ENCODE results near the gene TBX2.
A peak's percentile ranks its signal among the peaks of the same experiment; 100 is the strongest.

TBX2 gene

DNA sequence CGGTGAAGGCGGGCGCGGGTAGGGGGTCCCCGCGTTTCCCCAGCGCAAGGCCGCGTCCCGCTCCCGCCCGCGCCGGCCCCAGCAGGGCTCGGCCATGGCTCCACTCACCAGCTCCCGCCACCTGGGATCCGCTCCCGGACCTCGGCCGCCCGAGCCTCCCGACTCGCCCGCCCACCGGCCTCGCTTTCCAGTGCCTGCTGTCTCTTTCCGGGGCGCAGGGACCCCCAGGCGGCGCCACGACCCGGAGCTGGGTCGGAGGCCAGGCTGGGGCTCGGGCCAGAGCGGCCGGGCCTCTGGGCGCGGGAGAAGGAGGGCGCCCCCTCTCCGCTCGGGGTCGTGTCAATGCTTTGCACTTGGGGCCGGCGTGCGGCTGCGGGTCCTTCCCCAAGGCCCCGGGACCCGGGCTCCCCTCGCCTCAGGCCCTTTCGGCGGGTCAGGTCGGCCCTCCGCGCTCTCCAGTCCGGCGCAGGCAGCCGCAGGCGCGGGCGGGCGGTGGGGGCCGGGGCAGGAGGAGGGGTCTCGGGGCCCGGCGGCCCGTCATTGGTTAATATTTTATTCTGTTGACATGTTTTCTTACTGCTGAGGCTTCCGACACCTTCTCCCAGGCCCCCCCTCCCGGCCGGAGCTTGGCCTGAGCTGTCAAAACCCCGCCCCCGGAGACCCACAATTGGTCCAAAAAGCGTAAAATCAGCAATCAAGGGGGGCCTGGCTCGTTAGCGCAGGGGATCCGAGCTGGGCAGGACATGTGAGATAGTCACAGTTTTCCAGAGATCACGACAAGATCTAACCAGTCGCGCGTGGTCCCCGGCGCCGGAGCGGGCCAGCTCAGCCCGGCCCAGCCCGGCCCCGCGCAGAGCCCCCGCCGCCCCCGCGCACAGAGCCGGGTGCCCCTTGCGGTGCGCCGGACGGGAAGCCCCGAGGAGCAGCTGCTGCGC is at the start of gene TBX2:
TSS of gene TBX2 (plus strand) at position 713 of the 935 bp plus-strand sequence. CDS start 334 bp downstream, outside the sequence.
- TF ChIP-seq, protein P1, sequence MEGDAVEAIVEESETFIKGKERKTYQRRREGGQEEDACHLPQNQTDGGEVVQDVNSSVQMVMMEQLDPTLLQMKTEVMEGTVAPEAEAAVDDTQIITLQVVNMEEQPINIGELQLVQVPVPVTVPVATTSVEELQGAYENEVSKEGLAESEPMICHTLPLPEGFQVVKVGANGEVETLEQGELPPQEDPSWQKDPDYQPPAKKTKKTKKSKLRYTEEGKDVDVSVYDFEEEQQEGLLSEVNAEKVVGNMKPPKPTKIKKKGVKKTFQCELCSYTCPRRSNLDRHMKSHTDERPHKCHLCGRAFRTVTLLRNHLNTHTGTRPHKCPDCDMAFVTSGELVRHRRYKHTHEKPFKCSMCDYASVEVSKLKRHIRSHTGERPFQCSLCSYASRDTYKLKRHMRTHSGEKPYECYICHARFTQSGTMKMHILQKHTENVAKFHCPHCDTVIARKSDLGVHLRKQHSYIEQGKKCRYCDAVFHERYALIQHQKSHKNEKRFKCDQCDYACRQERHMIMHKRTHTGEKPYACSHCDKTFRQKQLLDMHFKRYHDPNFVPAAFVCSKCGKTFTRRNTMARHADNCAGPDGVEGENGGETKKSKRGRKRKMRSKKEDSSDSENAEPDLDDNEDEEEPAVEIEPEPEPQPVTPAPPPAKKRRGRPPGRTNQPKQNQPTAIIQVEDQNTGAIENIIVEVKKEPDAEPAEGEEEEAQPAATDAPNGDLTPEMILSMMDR (conservative IDR thresholded peaks at IDR 0.05; ENCODE audit: low read depth, low read length) = no peak
- Histone ChIP-seq H3K9ac (peak within 1 kb of the TSS; percentile 82), H2AFZ (ENCODE audit: low read depth) (peak within 1 kb of the TSS; percentile 82), H3K36me3 (ENCODE audit: insufficient read depth) (no peaks in the 10 kb centered on the region), H3K27ac (peak within 1 kb of the TSS; percentile 54), H3K27me3 (ENCODE audit: insufficient read depth, low read depth) (no peaks in the 10 kb centered on the region; the same call in 1 of the 2 replicates), H3K4me3 (IDR thresholded peaks at IDR 0.05; ENCODE audit: insufficient read depth, low read depth, low read length) (no peak within 1 kb of the TSS), H3K79me2 (ENCODE audit: insufficient read depth, low read depth) (no peaks in the 10 kb centered on the region), H3K4me1 (ENCODE audit: low read depth, poor library complexity, severe bottlenecking) (peaks cover 11% of the 10 kb centered on the region), H3K4me2 (peak within 1 kb of the TSS; percentile 86), H4K20me1 (ENCODE audit: insufficient read depth) (no peaks in the 10 kb centered on the region)

DNA sequence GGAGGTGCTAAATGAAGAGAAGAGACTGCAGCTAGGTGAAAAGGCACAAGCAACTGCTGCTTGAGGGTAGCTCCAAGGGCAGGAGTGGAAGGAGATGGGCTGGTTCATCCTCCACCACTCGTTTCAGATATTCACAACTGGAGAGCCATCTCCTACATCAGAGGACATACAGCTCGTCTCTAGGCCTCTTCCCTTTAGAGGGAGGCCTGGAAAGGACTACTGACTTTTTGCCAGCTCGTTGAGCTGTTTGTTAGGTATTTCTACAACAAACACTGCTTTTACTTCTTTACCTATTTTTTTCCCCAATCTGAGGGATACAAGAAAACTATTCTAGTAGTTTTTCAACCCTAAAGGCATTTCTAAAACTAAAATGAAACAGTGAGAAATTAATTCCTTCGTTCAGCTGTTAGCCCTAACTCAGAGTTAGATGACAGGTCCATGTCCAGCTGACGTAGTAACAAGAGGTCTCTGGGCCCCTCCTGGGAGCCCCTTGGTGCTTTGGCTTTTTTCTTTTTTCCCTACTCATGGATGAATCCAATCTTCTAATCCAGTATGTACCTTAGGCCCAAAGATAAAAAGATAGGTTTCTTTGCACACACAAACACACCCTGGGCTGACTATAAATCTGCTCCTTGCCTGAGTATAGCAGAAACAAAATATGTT is 47.8 kb upstream of the TBX2 start:
- Histone ChIP-seq H3K36me3 (ENCODE audit: insufficient read depth) (no peaks in the 10 kb centered on the region), H3K4me3 (IDR thresholded peaks at IDR 0.05; ENCODE audit: insufficient read depth, low read depth, low read length) (no peak overlapping the region), H3K79me2 (ENCODE audit: insufficient read depth, low read depth) (no peaks in the 10 kb centered on the region), H4K20me1 (ENCODE audit: insufficient read depth) (no peaks in the 10 kb centered on the region), H2AFZ (ENCODE audit: low read depth) (no peak overlapping the region), H3K9ac (no peak overlapping the region), H3K4me1 (ENCODE audit: low read depth, poor library complexity, severe bottlenecking) (no peaks in the 10 kb centered on the region), H3K4me2 (no peak overlapping the region), H3K27ac (no peak overlapping the region), H3K27me3 (ENCODE audit: insufficient read depth, low read depth) (no peaks in the 10 kb centered on the region)
- TF ChIP-seq, protein P1 (conservative IDR thresholded peaks at IDR 0.05; ENCODE audit: low read depth, low read length) = no peak

DNA sequence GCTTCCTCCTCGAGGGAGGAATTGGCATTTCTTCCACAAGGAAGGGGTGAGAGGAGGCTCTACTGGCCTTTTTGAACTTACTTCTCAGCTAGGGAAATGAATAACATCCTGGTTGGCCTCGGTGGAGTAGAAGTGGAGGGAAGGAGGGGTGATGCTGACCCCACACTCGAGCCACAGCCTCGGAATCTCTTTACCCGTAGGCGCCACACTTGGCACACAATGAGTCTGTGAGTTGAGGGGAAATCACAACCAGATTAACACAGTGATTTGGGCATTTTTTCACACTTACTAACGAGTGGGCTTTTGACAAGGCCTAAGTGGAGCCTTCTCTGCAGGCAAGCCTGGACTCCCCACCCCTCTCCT is 47.3 kb upstream of the TBX2 start:
- H3K36me3 ChIP-seq (ENCODE audit: insufficient read depth) = no peaks in the 10 kb centered on the region
- H3K27me3 ChIP-seq (ENCODE audit: insufficient read depth, low read depth) = no peaks in the 10 kb centered on the region
- no peak overlapping the region for H2AFZ ChIP-seq (ENCODE audit: low read depth)
- H3K79me2 ChIP-seq (ENCODE audit: insufficient read depth, low read depth) = no peaks in the 10 kb centered on the region
- H3K9ac ChIP-seq = no peak overlapping the region
- H3K4me2 ChIP-seq = no peak overlapping the region
- H3K4me3 ChIP-seq (IDR thresholded peaks at IDR 0.05; ENCODE audit: insufficient read depth, low read depth, low read length) = no peak overlapping the region
- H3K27ac ChIP-seq = no peak overlapping the region
- no peaks in the 10 kb centered on the region for H3K4me1 ChIP-seq (ENCODE audit: low read depth, poor library complexity, severe bottlenecking)
- TF ChIP-seq, protein P1 (conservative IDR thresholded peaks at IDR 0.05; ENCODE audit: low read depth, low read length) = no peak
- H4K20me1 ChIP-seq (ENCODE audit: insufficient read depth) = no peaks in the 10 kb centered on the region

DNA sequence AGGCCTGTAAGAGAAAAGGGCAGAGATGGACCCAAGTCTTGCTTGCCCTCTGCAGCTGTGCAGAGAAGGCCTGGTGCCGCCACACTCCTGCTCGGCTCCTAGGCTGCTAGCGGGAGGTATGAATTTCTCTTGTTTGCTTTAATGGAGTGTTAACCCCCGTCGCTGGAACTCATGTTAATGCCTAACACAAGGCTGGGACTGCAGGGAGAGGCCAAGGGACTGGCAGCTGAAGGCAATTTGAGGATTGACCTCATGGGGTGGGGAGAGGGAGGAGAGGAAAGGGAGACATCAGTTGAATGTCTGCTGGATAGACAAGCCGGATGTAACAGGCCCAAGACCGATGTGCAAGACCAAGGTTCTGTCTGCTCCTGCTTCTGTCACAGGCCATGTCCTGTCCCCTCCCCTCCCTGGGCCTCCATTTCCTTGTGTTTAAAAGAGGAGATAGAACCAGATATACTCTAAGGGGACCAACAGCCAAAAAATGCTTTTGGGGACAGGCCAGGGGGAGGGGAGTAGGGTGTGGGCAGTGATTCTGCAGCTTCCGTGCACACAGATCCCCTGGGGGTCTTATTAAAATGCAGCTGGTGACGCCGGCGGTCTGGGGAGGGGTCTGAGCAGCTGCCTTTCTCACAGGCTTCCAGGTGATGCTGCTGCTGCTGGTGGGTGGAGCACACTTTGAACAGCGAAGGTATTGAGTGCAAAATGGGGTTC is 46.7 kb upstream of the TBX2 start:
- Histone ChIP-seq H2AFZ (ENCODE audit: low read depth) (no peak overlapping the region), H3K27ac (no peak overlapping the region), H3K79me2 (ENCODE audit: insufficient read depth, low read depth) (no peaks in the 10 kb centered on the region), H3K4me3 (IDR thresholded peaks at IDR 0.05; ENCODE audit: insufficient read depth, low read depth, low read length) (no peak overlapping the region), H3K36me3 (ENCODE audit: insufficient read depth) (no peaks in the 10 kb centered on the region), H3K9ac (no peak overlapping the region), H3K4me2 (no peak overlapping the region), H4K20me1 (ENCODE audit: insufficient read depth) (no peaks in the 10 kb centered on the region), H3K4me1 (ENCODE audit: low read depth, poor library complexity, severe bottlenecking) (no peaks in the 10 kb centered on the region), H3K27me3 (ENCODE audit: insufficient read depth, low read depth) (no peaks in the 10 kb centered on the region)
- TF ChIP-seq, protein P1 (conservative IDR thresholded peaks at IDR 0.05; ENCODE audit: low read depth, low read length) = no peak
